A549 (cell line): ENCODE results near the gene SH3RF3. TPM values are rescaled to one million over a fixed set of nuclear protein-coding genes. Genes with fewer than 3 reads are reported as not detected.

ENCODE experiments used
- ATAC-seq, 2 experiments: fragments of 200-7000 bp in 1 of 2; fragments of >200 bp in 1 of 2; cut with Nextera tagmentation in 1 of 2; cut with Tn5 transposase in 1 of 2; 3 replicates each; pipeline versions ENCODE4 v1.8.0 to v1.9.1; 2018 to 2020; ENCODE audit warnings: mild to moderate bottlenecking in 1 of 2, moderate library complexity in 1 of 2
- CTCF ChIA-PET: fragments of 300-600 bp; sonication (Branson Sonifier 250); formaldehyde crosslinking; extraction: SDS; loops from one replicate; lab custom pipeline; 2021; ENCODE audit warnings: antibody characterized with exemption, inconsistent platforms; lab: Yijun Ruan, JAX
- POLR2A ChIA-PET: fragments of 350-600 bp; formaldehyde crosslinking; extraction: SDS; loops from one replicate; lab custom pipeline; 2021; ENCODE audit warnings: antibody characterized with exemption, inconsistent platforms; lab: Yijun Ruan, JAX
- DNase-seq, 2 experiments: peaks; one replicate each; pipeline versions ENCODE4 v3.0.0 to v3.0.0-alpha.2; 2011 to 2016; ENCODE audit warnings: low read depth in 1 of 2, low spot score in 1 of 2
- FAIRE-seq: peaks from 2 replicates; lab custom pipeline; 2011; peaks lifted over from hg19 to GRCh38; lab: Jason Lieb, UNC
- H3K27ac ChIP-seq, 2 experiments: fragments of >200 bp; sonication (Bioruptor Twin); formaldehyde crosslinking; 3 replicates each; pipeline ENCODE4 v1.5.1; 2016 to 2017
- H3K4me1 ChIP-seq: fragments of >200 bp; sonication (Bioruptor Twin); formaldehyde crosslinking; 3 replicates; pipeline ENCODE4 v1.6.1; 2016
- H3K4me2 ChIP-seq: fragments of >200 bp; sonication (Bioruptor Twin); formaldehyde crosslinking; 3 replicates; pipeline ENCODE4 v1.6.1; 2016
- H3K4me3 ChIP-seq: fragments of >200 bp; sonication (Bioruptor Twin); formaldehyde crosslinking; 3 replicates; pipeline ENCODE4 v1.5.1; 2016
- H3K9me3 ChIP-seq: fragments of >200 bp; sonication (Bioruptor Twin); formaldehyde crosslinking; 3 replicates; pipeline ENCODE4 v1.6.1; 2016
- CBX2 ChIP-seq: fragments of 200-600 bp; sonication (generic); IDR thresholded peaks from 2 replicates; pipeline ENCODE4 v1.6.1; 2016; ENCODE audit warnings: low read depth, mild to moderate bottlenecking, borderline replicate concordance
- ESRRA ChIP-seq: fragments of 150-350 bp; IDR thresholded peaks from 2 replicates; pipeline ENCODE4 v1.6.1; 2014; ENCODE audit warnings: mild to moderate bottlenecking, low read length, borderline replicate concordance
- HOXA7 ChIP-seq: fragments of 250-450 bp; sonication (Bioruptor Pico); IDR thresholded peaks from 2 replicates; pipeline ENCODE4 v1.5.0; 2020; ENCODE audit warnings: mild to moderate bottlenecking, moderate library complexity
- HOXB13 ChIP-seq: fragments of 250-450 bp; sonication (Bioruptor Pico); IDR thresholded peaks from 2 replicates; pipeline ENCODE4 v1.5.0; 2020; ENCODE audit warnings: low read depth, mild to moderate bottlenecking, moderate library complexity
- HOXB5 ChIP-seq: fragments of 250-450 bp; sonication (Bioruptor Pico); IDR thresholded peaks from 2 replicates; pipeline ENCODE4 v1.5.0; 2020; ENCODE audit warnings: mild to moderate bottlenecking, moderate library complexity
- JUN ChIP-seq, 2 experiments: fragments of >200 bp; sonication (Bioruptor Twin); formaldehyde crosslinking; IDR thresholded peaks; 2 replicates in 1 of 2; 3 replicates in 1 of 2; pipeline ENCODE4 v1.6.1; 2016 to 2017
- JUNB ChIP-seq: fragments of >200 bp; sonication (Bioruptor Twin); formaldehyde crosslinking; IDR thresholded peaks from 2 replicates; pipeline ENCODE4 v1.6.1; 2016
- KDM5A ChIP-seq: fragments of 200-600 bp; sonication (generic); IDR thresholded peaks from 2 replicates; pipeline ENCODE4 v1.6.1; 2016; ENCODE audit warnings: antibody characterized with exemption, mild to moderate bottlenecking
- MAFK ChIP-seq: fragments of 450-650 bp; IDR thresholded peaks from 2 replicates; pipeline ENCODE4 v1.6.1; 2014; ENCODE audit not compliant: partially characterized antibody
- NFE2L2 ChIP-seq: fragments of 150-350 bp; conservative IDR thresholded peaks from 2 replicates; pipeline ENCODE4 v1.6.1; 2014; ENCODE audit warnings: low read length
- NPAS2 ChIP-seq: fragments of 250-450 bp; sonication (Bioruptor Pico); IDR thresholded peaks from 2 replicates; pipeline ENCODE4 v1.8.0; 2022; ENCODE audit warnings: mild to moderate bottlenecking, moderate library complexity, borderline replicate concordance
- POLR2A ChIP-seq: IDR thresholded peaks from 2 replicates; pipeline ENCODE4 v1.6.1; 2012; ENCODE audit warnings: mild to moderate bottlenecking, low read length
- POLR2AphosphoS2 ChIP-seq: conservative IDR thresholded peaks from 2 replicates; pipeline ENCODE4 v1.6.1; 2012; ENCODE audit warnings: low read length, improper control_type of control experiment, inconsistent platforms
- RFX5 ChIP-seq: fragments of 450-650 bp; IDR thresholded peaks from 2 replicates; pipeline ENCODE4 v1.7.1; 2014; ENCODE audit warnings: antibody characterized with exemption, mild to moderate bottlenecking, moderate library complexity
- RNF2 ChIP-seq: fragments of 200-600 bp; sonication (generic); IDR thresholded peaks from 2 replicates; pipeline ENCODE4 v1.6.1; 2016; ENCODE audit warnings: low read depth, mild to moderate bottlenecking, antibody characterized with exemption, moderate library complexity, borderline replicate concordance
- TP53 ChIP-seq: fragments of 250-450 bp; sonication (Bioruptor Pico); IDR thresholded peaks from 2 replicates; pipeline ENCODE4 v1.5.0; 2021; ENCODE audit warnings: mild to moderate bottlenecking, moderate library complexity
- ZSCAN20 ChIP-seq: fragments of 250-450 bp; sonication (Bioruptor Pico); IDR thresholded peaks from 2 replicates; pipeline ENCODE4 v1.8.0; 2022; ENCODE audit warnings: mild to moderate bottlenecking, moderate library complexity
- WGBS: methylation state at CpG from one replicate; pipeline ENCODE4 v1.1.6; 2017; ENCODE audit errors: missing lambda C conversion rate; 5-methylcytosine and 5-hydroxymethylcytosine counted together
- polyA plus RNA-seq, 4 experiments: library from polyadenylated mRNA; depleted of rRNA in 3 of 4; stranded (reverse); fragments of >200 nt; fragmentation: RNase III in 1 of 4; extraction: RNeasy Plus Mini Kit Qiagen cat#74134 plus additional on column Dnase treatment in 1 of 4; gene quantifications; 2 replicates in 3 of 4; 3 replicates in 1 of 4; pipeline ENCODE4 v1.2.3, GENCODE V29; 2011 to 2017
- TF ChIP-seq, protein P1 (sequence below): fragments of 250-450 bp; sonication (Bioruptor Pico); IDR thresholded peaks from 2 replicates; pipeline ENCODE4 v1.5.0; 2021; ENCODE audit warnings: mild to moderate bottlenecking, moderate library complexity, borderline replicate concordance
- TF ChIP-seq, protein P2 (sequence below): fragments of >200 bp; sonication (Bioruptor Twin); formaldehyde crosslinking; IDR thresholded peaks from 2 replicates; pipeline ENCODE4 v1.6.1; 2016
- TF ChIP-seq, protein P3 (sequence below): fragments of 250-450 bp; sonication (Bioruptor Pico); IDR thresholded peaks from 2 replicates; pipeline ENCODE4 v1.5.0; 2020; ENCODE audit warnings: low read depth, mild to moderate bottlenecking, moderate library complexity

Gene SH3RF3
- polyA plus RNA-seq, 2 of the 4 experiments (the other 2 are of a cell fraction), result 0.04 to 0.21 TPM

DNA sequence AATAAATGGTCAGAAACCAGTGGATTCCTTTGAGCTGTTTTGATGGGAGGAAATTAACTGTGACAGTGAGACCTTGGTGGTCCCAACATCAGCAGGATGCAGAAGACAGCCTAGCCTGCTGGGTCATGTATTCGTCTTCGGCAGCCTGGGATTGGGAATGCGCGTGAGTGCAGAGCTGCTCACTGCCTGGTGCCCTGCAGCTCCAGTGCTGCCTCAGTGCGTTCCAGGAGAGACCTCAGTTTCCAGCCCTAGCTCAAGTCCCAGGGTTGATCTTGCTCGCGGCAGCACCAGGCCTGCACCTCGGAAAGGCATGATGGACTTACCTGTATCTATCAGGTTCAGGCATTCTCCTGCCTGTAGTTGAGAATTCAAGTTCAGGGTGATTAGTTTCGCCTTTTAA lies 203.9 kb downstream of the SH3RF3 start:
- Histone ChIP-seq H3K4me3 (no peak overlapping the region), H3K4me2 (peak overlapping the region; percentile 34; the same call in 1 of the 3 replicates), H3K4me1 (peaks cover 8% of the 10 kb centered on the region; the same call in 2 of the 3 replicates), H3K9me3 (no peaks in the 10 kb centered on the region; the same call in 2 of the 3 replicates), H3K27ac (no peak overlapping the region)
- ChIA-PET CTCF (interaction anchor here (0.7 to 1.8 kb wide), 3 partner anchors 9 to 177 kb away, joined by 3 to 5 read pairs (median 5); no protein-coding TSS in a partner anchor), POLR2A (no interaction called here)
- FAIRE-seq (no peak), DNase-seq (no peak), ATAC-seq (no peak)
- TF ChIP-seq, protein P1, sequence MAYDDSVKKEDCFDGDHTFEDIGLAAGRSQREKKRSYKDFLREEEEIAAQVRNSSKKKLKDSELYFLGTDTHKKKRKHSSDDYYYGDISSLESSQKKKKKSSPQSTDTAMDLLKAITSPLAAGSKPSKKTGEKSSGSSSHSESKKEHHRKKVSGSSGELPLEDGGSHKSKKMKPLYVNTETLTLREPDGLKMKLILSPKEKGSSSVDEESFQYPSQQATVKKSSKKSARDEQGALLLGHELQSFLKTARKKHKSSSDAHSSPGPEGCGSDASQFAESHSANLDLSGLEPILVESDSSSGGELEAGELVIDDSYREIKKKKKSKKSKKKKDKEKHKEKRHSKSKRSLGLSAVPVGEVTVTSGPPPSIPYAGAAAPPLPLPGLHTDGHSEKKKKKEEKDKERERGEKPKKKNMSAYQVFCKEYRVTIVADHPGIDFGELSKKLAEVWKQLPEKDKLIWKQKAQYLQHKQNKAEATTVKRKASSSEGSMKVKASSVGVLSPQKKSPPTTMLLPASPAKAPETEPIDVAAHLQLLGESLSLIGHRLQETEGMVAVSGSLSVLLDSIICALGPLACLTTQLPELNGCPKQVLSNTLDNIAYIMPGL (CRISPR knock-in tag), result no peak
- TF ChIP-seq JUN (IDR thresholded peaks at IDR 0.05) (no peak), NPAS2 (no peak), TP53 (CRISPR knock-in tag) (no peak)
- TF ChIP-seq, protein P2, sequence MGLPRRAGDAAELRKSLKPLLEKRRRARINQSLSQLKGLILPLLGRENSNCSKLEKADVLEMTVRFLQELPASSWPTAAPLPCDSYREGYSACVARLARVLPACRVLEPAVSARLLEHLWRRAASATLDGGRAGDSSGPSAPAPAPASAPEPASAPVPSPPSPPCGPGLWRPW, result no peak
- WGBS, result 72% methylated on average over 8 of the region's 9 CpGs

DNA sequence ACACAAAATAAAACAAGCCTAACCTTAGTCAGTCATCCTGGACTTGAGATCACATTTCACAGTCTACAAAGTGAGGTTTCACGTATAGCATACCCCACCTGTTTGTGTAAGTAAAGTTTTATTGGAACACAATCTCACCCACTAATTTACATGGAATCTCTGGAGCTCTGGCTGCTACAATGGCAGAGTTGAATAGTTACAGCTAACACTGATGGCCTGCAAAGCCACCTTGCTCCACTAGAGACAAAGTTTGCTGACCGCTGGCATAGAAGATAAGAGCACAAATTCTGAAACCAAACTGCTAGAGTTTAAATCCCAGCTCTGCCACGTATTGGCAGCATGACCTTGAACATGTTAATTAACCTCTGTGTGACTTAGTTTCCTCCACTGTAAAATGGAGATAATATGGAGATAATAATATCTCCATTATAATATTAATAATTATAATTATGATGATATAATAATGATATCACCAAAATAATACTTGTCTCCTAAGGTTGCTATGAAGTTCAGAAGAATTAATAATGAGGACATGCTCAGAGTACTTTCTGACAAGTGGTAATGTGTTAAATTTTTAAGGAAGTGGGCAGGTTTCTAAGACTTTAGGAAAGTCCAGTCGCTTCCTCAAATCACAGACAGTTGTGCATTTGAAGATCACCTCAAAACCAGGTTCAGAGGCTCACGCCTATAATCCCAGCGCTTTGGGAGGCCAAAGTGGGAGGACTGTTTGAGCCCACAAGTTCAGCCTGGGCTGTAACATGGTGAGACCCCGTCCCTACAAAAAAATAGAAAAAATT lies 204.6 kb downstream of the SH3RF3 start:
- WGBS, result 65% methylated on average over 7 of the region's 7 CpGs

More for the DNA sequence above, 204.6 kb downstream of the SH3RF3 start:
- TF ChIP-seq TP53 (CRISPR knock-in tag) (no peak), NPAS2 (no peak), NFE2L2 (no peak), ESRRA (no peak), POLR2A (no peak), KDM5A (no peak), JUNB (no peak), POLR2AphosphoS2 (no peak), CBX2 (no peak), RFX5 (no peak), HOXA7 (no peak), RNF2 (no peak), HOXB5 (CRISPR knock-in tag) (no peak), HOXB13 (CRISPR knock-in tag) (no peak), MAFK (no peak), ZSCAN20 (no peak)
- TF ChIP-seq, protein P1 (CRISPR knock-in tag), result no peak
- TF ChIP-seq, protein P2, result no peak
- TF ChIP-seq, protein P3, sequence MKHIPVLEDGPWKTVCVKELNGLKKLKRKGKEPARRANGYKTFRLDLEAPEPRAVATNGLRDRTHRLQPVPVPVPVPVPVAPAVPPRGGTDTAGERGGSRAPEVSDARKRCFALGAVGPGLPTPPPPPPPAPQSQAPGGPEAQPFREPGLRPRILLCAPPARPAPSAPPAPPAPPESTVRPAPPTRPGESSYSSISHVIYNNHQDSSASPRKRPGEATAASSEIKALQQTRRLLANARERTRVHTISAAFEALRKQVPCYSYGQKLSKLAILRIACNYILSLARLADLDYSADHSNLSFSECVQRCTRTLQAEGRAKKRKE (CRISPR knock-in tag), result no peak
- peak; percentile 78 to 81; a peak in 4 of 6 replicates for ATAC-seq
- Histone ChIP-seq H3K4me2 (no peak overlapping the region), H3K4me1 (peaks cover 8% of the 10 kb centered on the region; the same call in 2 of the 3 replicates), H3K27ac (no peak overlapping the region), H3K4me3 (no peak overlapping the region), H3K9me3 (no peaks in the 10 kb centered on the region)
- CTCF ChIA-PET, result interaction anchor here (0.9 to 1.8 kb wide), 3 partner anchors 10 to 176 kb away, joined by 3 to 5 read pairs (median 5); no protein-coding TSS in a partner anchor
- DNase-seq, result peak; percentile 8 to 9
- POLR2A ChIA-PET, result no interaction called here
- FAIRE-seq, result no peak
